ENCODE data around the gene SCNN1A.

The SCNN1A gene

GRCh38 chr12:6396031-6396430 lies 20.7 kb upstream of the SCNN1A start:
- CTCF ChIA-PET = no interaction called here
- no peak overlapping the region for H3K4me3 ChIP-seq (ENCODE audit: low read depth, low read length)
- POLR2A ChIA-PET = no interaction called here
- no peak for TF ChIP-seq CTCF (IDR thresholded peaks at IDR 0.05; ENCODE audit: insufficient read depth, low read length, missing control alignments)
- no peak for DNase-seq (ENCODE audit: low read depth, low spot score)

GRCh38 chr12:6394398-6394797 lies 19.0 kb upstream of the SCNN1A start:
- POLR2A ChIA-PET = no interaction called here
- no peak for TF ChIP-seq CTCF (IDR thresholded peaks at IDR 0.05; ENCODE audit: insufficient read depth, low read length, missing control alignments)
- CTCF ChIA-PET = interaction anchor here (0.6 kb wide), 1 partner anchor 9 kb away, joined by 3 read pairs; no protein-coding TSS in a partner anchor
- DNase-seq (ENCODE audit: low read depth, low spot score) = no peak
- no peak overlapping the region for H3K4me3 ChIP-seq (ENCODE audit: low read depth, low read length)

- POLR2A ChIA-PET = interaction anchor here (1.1 to 1.6 kb wide), 2 partner anchors 9 to 72 kb away, joined by 3 to 7 read pairs; partner anchors contain the start of gene LTBR
- CTCF ChIA-PET = interaction anchor here (1.0 to 1.6 kb wide), 2 partner anchors 10 to 21 kb away, joined by 3 to 4 read pairs; no protein-coding TSS in a partner anchor
- TF ChIP-seq CTCF (IDR thresholded peaks at IDR 0.05; ENCODE audit: insufficient read depth, low read length, missing control alignments) = no peak
- DNase-seq (ENCODE audit: low read depth, low spot score) = no peak
- no peak overlapping the region for H3K4me3 ChIP-seq (ENCODE audit: low read depth, low read length)
Measured at GRCh38 chr12:6393109-6393508, 17.7 kb upstream of the SCNN1A start.

- H3K4me3 ChIP-seq (ENCODE audit: low read depth, low read length) = no peak overlapping the region
- DNase-seq (ENCODE audit: low read depth, low spot score) = no peak
- TF ChIP-seq CTCF (IDR thresholded peaks at IDR 0.05; ENCODE audit: insufficient read depth, low read length, missing control alignments) = no peak
- POLR2A ChIA-PET = interaction anchor here (1.1 to 1.6 kb wide), 2 partner anchors 9 to 73 kb away, joined by 3 to 7 read pairs; partner anchors contain the start of gene LTBR
- CTCF ChIA-PET = interaction anchor here (1.0 to 1.6 kb wide), 2 partner anchors 9 to 22 kb away, joined by 3 to 4 read pairs; no protein-coding TSS in a partner anchor
Measured at GRCh38 chr12:6392504-6392903, 17.1 kb upstream of the SCNN1A start.

- CTCF ChIA-PET = no interaction called here
- no peak overlapping the region for H3K4me3 ChIP-seq (ENCODE audit: low read depth, low read length)
- no peak for DNase-seq (ENCODE audit: low read depth, low spot score)
- POLR2A ChIA-PET = no interaction called here
- TF ChIP-seq CTCF (IDR thresholded peaks at IDR 0.05; ENCODE audit: insufficient read depth, low read length, missing control alignments) = no peak
Measured at GRCh38 chr12:6391013-6391412, 15.7 kb upstream of the SCNN1A start.

GRCh38 chr12:6390084-6390799 lies 14.9 kb upstream of the SCNN1A start:
- H3K4me3 ChIP-seq (ENCODE audit: low read depth, low read length) = no peak overlapping the region
- TF ChIP-seq CTCF (IDR thresholded peaks at IDR 0.05; ENCODE audit: insufficient read depth, low read length, missing control alignments) = no peak
- ChIA-PET CTCF (no interaction called here), POLR2A (no interaction called here)
- DNase-seq (ENCODE audit: low read depth, low spot score) = no peak
